ENCODE data around the gene ANK3.

- no peak for TF ChIP-seq POLR2A (IDR thresholded peaks at IDR 0.05)
- TF ChIP-seq, protein P1, sequence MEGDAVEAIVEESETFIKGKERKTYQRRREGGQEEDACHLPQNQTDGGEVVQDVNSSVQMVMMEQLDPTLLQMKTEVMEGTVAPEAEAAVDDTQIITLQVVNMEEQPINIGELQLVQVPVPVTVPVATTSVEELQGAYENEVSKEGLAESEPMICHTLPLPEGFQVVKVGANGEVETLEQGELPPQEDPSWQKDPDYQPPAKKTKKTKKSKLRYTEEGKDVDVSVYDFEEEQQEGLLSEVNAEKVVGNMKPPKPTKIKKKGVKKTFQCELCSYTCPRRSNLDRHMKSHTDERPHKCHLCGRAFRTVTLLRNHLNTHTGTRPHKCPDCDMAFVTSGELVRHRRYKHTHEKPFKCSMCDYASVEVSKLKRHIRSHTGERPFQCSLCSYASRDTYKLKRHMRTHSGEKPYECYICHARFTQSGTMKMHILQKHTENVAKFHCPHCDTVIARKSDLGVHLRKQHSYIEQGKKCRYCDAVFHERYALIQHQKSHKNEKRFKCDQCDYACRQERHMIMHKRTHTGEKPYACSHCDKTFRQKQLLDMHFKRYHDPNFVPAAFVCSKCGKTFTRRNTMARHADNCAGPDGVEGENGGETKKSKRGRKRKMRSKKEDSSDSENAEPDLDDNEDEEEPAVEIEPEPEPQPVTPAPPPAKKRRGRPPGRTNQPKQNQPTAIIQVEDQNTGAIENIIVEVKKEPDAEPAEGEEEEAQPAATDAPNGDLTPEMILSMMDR (IDR thresholded peaks at IDR 0.05): peak in 5 of 6 experiments; percentile 22 to 75 (median 61)
Observed at GRCh38 chr10:60114765-60115586, 274.7 kb downstream of the ANK3 start.
